NCI-H187 treated with DMSO at 0.1 percent for 48 hours (cell line): Measurements from ENCODE around the gene RAB10.
"Not testable (repeated sequence)": the region's sequence is repeated elsewhere in the genome, so short reads cannot be mapped to it uniquely, and the experiment has no call there.

Experiments used
- DNase-seq: peaks from one replicate; lab custom pipeline; 2025; lab: John Stamatoyannopoulos, UW

Gene RAB10

DNA sequence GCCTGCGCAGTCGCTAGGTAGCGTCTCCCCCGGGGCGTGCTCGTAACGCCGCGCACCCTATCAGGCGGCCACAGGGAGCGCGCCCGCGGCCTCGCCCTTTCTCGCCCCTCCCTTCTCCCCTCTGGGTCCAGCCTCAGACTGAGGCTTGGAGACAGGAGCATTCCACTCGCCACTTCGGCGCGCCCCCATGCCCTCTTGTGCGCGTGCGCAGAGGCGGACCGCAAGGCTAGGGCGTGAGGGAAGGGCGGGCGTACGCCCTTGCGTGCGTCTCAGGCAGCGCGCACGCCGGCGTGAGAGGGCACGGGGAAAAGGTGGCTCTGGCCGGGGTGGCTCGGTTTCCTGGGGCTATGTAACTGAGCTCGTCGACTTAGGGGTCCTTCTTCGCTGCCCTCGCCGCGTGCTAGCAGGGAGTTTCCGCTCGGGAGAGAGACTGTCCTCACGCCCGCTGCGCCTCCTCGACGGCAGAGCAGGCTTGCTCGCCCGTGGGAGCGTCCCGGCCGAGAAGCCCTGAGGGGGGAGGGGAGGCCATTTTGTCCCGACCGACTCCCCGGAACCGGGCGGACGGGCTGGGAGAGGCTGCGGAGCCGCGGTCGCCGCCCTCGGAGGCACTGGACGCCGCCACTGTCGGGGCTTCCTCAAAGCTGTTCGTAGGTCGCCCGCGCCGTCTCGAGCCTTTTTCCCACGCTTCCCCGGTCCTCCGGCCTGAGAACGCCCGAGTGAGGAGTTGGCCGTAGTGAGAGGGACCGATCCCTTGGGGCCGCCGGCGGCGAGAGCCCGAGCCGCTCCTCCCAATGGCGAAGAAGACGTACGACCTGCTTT is at the start of gene RAB10:
Gene RAB10, plus strand, starts transcription at position 267 of the 819 bp plus-strand sequence. Its CDS starts 525 bp downstream, at position 792.
- DNase-seq: peak; percentile 88

DNA sequence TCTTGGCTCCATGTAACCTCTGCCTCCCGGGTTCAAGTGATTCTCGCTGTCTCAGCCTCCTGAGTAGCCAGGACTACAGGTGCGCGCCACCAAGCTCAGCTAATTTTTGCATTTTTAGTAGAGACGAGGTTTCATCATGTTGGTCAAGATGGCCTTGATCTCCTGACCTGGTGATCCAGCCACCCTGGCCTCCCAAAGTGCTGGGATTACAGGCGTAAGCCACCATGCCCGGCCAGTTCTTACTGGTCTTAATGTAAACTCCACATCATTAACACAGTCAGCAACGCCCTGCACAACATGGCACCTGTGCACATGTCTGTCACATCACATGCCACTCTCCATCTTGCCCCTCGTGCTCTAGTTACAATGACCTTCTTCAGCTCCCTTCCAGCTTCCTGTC is 45.8 kb upstream of the RAB10 start:
- DNase-seq: no peak

DNA sequence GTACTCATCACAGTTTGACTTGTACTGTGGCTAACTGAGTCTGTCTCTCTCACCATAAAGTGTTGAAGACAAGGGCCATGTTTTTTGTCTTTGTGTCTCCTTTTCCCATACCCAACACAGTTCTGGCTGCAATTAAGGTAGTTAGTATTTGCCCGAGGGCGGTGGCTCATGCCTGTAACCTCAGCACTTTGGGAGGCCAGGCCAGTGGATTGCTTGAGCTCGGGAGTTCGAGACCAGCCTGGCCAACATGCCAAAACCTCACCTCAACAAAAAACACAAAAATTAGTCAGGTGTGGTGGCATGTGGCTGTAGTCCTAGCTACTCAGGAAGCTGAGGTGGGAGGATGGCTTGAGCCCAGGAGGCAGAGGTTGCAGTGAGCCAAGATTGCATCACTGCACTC is 44.7 kb upstream of the RAB10 start:
- no peak for DNase-seq

DNA sequence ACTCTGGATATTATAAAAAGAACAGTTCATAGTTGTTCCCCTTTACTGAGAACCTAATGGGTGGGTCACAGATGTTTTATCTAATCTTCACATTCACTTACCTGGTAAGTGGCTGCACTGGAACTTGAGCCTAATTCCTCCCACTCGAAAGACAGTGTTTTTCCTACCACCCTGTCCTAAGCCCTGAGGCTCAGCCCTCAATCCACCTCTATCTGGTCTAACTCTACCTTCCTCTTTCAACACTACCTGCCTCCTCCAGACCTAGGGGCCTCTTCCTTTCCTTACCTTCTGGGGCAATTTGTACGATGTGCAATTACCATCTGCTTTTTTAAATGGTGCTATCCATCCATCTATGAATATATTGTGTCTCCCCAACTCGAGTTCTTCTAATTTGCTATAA is 41.9 kb upstream of the RAB10 start:
- no peak for DNase-seq

DNA sequence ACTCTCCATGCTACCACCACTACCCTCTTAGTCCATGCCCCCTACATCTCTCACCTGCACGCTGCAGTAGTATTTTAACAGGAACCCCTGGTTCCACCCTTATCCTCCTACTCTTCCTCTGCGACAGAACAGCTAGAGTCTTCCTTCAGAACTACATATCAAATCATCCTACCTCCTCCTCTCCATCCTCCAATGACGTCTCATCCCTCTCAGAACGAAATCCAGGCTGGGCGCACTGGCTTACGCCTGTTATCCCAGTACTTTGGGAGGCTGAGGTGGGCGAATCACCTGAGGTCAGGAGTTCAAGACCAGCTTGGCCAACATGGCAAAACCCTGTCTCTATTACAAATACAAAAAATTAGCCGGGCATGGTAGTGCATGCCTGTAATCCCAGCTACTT is 41.3 kb upstream of the RAB10 start:
- DNase-seq: no peak

DNA sequence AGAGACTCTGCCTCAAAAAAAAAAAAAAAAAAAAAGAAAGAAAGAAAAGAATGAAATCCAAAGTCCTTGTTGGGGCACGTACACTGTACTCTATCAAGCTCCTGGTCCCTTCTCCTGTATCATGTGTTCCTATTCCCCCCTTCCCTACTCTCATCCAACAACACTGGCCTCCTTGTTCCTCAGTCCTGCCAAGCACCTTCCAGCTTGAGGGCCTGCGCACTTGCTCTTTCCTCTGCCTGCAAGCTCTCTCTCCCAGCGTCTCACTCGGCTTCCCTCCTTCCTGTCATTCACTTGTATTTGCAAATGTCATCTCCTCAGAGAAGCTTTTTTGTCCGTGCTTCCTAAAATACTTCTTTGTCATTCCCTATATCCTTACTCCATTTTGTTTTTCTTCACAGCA is 40.8 kb upstream of the RAB10 start:
- no peak for DNase-seq

DNA sequence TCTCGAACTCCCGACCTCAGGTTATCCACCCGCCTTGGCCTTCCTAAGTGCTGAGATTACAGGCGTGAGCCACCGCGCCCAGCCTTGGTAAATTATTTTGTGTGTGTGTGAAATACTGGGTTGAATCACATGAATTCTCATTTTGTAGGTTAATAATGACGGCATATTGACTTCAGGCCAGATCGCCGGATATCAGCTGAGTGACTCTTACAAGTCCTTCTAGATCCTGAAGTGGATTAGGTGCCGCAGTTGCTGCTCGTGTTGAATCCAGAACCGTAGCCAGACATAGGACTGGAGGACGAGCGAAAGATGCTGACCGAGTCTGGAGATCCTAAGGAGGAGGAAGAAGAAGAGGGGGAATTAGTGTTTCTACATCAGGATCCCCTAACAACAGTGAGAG is 39.4 kb upstream of the RAB10 start:
- DNase-seq: no peak

DNA sequence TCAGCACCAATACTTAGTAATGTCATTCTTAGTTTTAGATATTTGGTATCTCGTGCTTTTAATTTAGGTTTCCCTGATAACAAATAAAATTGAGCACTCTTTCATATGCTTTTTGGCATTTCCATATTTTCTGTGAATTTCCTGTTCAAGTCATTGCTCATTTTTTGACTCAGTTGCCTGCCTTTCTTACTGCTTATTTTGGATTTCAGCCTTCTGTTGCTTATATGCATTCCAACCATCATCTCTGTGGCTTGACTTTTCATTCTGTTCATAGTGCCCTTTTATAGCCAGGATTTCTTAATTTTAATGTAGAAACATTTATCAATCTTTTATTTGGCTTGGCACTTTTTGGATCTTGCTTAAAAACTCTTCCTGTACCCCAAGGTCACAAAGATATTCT is 37.0 kb upstream of the RAB10 start:
- DNase-seq: no peak

DNA sequence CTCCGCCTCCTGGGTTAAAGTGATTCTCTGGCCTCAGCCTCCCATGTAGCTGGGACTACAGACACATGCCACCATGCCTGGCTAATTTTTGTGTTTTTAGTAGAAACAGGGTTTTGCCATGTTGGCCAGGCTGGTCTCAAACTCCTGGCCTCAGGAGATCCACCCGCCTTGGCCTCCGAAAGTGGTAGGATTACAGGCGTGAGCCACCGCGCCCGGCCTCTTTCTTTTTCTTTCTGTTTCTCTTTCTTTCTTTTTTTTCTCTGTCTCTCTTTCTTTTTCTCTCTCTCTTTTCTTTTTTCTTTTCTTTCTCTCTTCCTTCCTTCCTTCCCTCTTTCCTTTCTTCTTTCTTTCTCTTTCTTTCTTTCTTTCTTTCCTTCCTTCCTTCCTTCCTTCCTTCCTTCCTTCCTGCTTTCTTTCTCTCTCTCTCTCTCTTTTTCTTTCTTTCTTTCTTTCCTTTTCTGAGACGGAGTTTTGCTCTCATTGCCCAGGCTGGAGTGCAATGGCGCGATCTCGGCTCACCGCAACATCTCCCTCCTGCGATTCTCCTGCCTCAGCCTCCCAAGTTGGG is 35.0 kb upstream of the RAB10 start:
- not testable (repeated sequence) for DNase-seq

DNA sequence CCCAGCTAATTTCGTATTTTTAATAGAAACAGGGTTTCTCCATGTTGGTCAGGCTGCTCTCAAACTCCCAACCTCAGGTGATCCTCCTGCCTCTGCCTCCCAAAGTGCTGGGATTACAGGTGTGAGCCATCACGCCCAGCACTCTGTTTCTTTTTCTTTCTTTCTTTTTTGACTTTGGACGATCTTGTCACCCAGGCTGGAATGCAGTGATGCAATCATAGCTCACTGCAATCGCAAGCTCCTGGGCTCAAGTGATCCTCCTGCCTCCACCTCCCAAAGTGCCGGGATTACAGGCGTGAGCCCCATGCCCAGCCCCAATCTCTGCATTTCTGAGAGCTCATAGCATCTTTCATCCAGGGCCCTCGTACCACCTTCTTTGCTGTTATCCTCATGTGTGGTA is 34.5 kb upstream of the RAB10 start:
- not testable (repeated sequence) for DNase-seq

DNA sequence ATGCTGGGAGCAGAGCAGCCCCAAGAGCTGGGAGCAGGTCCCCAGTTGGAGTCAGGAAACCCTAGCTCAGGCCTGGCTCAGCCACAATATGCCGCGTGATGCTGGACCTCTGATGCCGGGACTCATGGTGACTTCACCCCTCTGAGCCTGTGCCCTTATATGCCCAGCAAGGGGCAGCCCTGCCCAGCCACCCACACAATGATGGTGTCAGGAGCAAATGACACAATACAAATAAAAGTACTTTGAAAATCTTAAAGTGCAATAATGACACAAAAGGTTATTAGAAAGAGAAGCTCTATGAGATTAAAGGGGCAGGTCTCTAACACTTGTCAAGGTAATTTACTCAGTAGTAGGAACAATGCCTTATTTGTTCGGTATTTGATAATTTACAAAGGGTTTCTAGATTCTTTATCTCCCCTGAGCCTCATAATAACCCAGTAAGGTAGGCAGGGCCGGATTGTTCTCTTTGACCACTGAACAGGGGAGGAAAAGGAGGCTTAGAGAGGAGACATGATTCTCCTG is 33.3 kb upstream of the RAB10 start:
- no peak for DNase-seq

DNA sequence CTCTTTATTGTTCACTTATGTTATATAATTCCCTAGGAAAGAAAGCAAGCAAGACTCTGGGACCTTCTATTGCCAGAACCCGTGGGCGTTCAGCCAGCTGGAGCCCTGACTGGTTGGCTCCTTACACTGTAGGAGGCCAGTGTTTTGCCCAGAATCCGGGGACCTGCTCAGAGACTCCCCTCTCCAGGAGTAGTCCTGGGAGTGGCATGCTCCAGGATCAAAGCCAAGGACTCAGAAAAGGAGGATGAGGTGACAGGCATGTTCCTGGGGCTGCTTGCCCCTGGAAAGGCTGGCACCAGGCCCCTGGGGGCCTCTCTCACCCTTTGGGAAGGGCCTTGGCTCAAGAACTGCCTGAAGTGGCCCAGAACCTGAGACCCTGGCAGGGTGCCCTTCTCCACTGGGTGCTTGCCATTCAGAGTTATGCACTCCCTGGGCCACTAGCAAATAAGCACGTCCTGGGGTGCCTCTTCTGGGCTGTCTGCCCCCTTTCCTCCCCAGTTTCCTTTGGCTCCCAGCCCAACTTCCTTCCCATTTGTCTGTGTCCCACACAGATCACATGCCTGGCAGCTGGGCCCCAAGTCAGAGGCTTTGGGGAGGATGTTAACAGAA is 32.0 kb upstream of the RAB10 start:
- DNase-seq: no peak

DNA sequence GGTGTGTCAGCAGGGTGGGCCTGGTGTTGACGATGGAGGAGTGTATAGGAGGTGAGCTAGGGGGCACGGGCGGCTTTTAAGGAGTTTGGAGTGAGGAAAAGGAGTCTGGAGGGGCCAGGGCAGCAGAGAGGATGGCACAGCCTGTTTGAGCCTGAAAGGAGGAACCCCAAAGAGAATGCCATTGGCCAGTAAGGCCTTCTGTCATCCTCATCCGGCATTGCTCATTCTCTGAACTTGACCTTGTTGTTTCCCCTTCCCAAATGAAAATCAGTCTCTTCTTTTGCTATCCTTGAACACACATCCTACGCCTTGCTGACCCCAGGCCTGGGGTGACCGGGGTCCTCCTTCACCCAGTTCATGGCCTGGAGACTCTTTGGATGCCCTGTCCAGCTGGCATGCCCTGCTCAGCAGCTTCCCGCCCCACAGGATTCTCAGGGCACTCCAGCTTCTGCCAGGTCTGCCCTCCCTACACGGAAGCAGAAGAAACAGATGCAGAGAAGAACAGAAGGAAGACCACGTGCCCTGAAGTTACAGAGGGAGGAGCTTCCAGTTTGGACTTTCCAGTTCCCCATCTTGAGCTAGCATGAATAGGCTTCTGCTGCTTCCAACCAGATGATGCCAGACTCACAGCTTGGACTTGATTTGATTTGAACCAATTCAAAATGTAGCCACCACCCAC is 31.1 kb upstream of the RAB10 start:
- no peak for DNase-seq

DNA sequence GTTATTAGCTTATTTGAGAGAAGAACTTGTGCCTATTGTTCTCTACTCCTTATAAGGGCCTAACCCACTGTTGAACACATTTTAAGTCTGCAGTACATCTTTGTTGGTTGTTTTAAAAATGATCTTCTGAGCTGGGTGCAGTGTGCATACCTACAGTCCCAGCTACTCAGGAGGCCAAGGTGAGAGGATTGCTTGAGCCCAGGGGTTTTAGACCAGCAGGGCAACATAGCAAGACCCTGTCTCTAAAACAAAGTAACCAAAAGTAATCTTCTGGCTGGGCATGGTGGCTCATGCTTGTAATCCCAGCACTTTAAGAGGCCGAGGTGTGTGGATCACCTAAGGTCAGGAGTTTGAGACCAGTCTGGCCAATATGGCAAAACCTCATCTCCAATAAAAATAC is 25.8 kb upstream of the RAB10 start:
- DNase-seq: no peak

DNA sequence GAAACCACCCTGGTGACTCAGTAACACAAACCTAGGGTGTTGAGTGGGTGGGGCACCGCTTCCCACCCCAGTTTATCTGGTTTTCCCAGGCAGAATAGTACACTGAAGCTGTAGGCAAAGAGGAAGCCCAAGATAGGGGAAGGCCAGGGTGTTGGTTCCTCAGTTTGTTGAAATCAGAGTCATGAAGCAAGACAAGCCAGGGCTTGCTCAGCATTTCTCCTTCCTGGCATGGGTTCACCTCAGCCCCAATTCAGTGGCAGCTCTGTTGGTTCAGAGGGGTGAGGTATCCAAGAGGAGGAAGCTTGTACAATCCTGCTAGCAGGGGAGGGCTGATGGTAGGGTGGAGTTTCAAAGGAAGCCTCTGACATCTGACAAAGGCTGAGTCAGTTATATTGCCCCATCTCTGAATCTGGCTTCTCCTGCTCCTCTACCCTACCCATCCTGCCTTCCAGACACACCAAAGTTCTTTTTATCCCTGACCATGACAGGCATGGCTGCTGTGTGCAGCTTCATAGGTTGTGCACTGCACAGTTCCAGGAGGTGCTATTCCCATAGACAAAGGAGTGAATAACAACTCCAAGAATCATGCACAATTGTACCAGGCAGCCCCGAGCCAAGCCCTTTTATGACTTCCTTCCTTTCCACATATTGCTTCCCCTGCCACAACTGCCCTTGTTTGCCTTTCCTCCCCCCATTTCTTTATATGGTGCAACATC is 24.9 kb upstream of the RAB10 start:
- DNase-seq: no peak

DNA sequence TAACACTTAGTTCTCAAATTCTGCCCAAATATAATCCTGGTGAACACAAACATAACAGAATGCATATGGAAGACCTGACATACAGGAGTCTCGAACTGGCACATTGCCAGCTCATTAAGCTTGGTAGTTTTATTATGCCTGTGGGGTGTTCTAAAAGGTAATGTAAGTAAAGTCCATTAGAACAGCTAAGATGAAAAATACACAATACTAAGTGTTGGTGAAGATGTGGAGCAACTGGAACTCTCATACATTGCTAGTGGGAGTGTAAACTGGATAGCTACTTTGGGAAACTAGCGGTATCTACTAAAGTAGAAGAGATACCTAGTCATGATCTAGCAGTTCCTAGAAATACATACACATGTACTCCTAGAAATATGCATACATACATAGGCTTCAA is 24.3 kb upstream of the RAB10 start:
- no peak for DNase-seq

DNA sequence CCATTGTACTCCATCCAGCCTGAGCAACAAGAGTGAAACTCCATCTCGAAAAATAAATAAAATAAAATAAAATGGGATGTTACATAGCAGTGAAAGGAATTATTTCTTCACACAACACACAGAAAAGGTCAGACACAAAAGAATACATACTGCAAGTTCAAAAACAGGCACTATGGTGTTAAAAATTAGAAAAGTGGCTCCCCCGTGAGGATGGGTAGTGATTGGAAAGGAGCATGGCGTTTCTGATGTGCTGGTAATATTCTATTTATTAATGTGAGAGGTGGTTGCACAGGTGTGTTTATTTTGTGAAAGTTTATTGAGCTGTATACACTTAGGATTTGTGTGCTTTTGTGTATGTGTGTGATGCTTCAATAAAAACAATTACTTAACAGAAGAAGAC is 22.9 kb upstream of the RAB10 start:
- no peak for DNase-seq

DNA sequence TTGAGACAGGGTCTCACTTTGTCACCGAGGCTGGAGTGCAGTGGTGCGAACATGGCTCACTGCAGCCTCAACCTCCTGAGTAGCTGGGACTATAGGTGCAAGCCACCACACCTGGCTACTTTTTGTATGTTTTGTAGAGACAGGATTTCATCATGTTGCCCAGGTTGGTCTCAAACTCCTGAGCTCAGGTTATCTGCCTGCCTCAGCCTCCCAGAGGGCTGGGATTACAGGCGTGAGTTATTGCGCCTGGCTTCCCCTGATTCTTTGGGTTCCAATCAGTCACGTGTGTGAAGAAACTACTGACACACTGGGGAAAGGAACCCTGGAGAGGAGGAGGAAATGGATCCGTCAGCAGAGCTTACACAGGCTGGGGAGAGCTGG is 22.3 kb upstream of the RAB10 start:
- DNase-seq: no peak

DNA sequence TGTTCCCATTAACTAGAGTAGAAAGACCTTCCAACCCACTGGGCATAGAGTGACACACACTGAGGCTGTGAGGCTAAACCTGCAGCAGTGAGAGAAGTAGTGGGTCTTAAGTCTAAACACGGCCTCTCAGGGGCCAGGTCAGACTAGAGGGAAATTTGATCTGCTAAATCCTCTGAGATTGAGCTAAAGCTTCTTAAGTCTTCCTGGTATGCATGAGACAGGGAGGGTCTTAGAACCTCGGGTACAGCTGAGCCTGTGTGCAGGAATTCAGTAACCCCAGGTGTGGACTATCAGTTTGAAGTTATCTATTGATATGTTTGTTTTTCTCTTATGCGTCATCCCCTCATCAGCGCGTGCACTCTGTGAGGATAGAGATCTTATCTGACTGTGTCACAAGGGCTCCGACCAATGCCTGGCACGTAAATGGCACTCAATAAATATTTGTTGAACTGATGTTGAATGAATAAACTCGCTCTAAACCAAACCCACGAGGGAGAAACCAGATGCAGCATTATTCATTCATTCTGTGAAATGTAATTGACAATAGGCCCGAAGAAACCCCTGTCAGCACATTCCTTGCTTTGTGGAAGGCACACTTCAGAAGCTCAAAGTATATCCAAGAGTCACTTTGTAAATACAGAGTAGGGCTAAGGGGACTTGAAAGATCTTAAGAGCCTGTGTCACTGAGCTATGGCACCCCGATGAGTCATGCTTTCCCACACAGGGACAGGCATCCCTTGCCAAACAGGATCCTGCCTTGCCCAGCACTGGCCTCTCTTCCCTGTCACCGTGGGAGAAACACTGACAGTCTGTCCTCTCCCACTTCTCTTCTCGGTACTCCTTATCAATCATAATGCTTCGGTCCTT is 21.7 kb upstream of the RAB10 start:
- no peak for DNase-seq

DNA sequence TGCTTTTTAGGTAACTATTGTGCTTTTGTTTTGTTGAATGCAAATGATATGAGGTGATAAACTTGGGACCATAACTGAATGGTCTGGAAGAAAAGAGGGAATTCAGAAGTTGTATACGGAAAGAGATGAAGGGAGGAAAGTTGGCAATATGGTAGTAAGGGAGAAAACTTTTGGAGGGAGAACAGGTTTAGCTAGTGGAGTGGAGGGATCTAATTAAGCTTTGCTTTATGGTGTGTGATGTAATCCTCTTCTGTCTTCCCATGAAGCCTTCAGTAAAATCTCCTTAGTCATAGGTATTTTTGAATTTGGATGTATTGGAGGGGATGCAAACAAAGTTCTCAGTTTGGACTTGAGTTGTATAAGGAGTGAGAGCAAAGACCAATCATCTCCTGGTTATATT is 20.2 kb upstream of the RAB10 start:
- no peak for DNase-seq
